CD4-positive, alpha-beta T cell treated with Interleukin-17A for 4 hours (primary cell): Measurements from ENCODE around the gene TSSK2.
"Not testable (repeated sequence)": the region's sequence is repeated elsewhere in the genome, so short reads cannot be mapped to it uniquely, and the experiment has no call there.

Source experiments
- DNase-seq: peaks from one replicate; pipeline ENCODE4 v3.0.0-alpha.2; 2020; ENCODE audit warnings: mixed read lengths

TSSK2 gene

GRCh38 chr22:19130959-19131684 lies at the start of gene TSSK2:
TSSK2 (plus strand) TSS chr22:19131308; CDS start chr22:19131400, 92 bp downstream.
- no peak for DNase-seq

GRCh38 chr22:19081351-19081750 lies 49.8 kb upstream of the TSSK2 start:
- no peak for DNase-seq

GRCh38 chr22:19082101-19082500 lies 49.0 kb upstream of the TSSK2 start:
- DNase-seq, result no peak

- DNase-seq, result no peak
Measured at GRCh38 chr22:19082793-19083192, 48.3 kb upstream of the TSSK2 start.

- not testable (repeated sequence) for DNase-seq
Measured at GRCh38 chr22:19084126-19084525, 47.0 kb upstream of the TSSK2 start.

GRCh38 chr22:19084586-19084985 lies 46.5 kb upstream of the TSSK2 start:
- not testable (repeated sequence) for DNase-seq

GRCh38 chr22:19085233-19085718 lies 45.8 kb upstream of the TSSK2 start:
- no peak for DNase-seq

GRCh38 chr22:19086417-19086816 lies 44.7 kb upstream of the TSSK2 start:
- DNase-seq, result no peak

GRCh38 chr22:19086896-19087295 lies 44.2 kb upstream of the TSSK2 start:
- no peak for DNase-seq

GRCh38 chr22:19088866-19089595 lies 42.1 kb upstream of the TSSK2 start:
- no peak for DNase-seq

- DNase-seq, result no peak
Measured at GRCh38 chr22:19090183-19090582, 40.9 kb upstream of the TSSK2 start.

GRCh38 chr22:19090586-19091127 lies 40.5 kb upstream of the TSSK2 start:
- DNase-seq, result no peak

GRCh38 chr22:19092725-19093124 lies 38.4 kb upstream of the TSSK2 start:
- no peak for DNase-seq

- no peak for DNase-seq
Measured at GRCh38 chr22:19094393-19094997, 36.6 kb upstream of the TSSK2 start.

GRCh38 chr22:19096555-19096954 lies 34.6 kb upstream of the TSSK2 start:
- no peak for DNase-seq

GRCh38 chr22:19097518-19097917 lies 33.6 kb upstream of the TSSK2 start:
- no peak for DNase-seq

- no peak for DNase-seq
Measured at GRCh38 chr22:19098157-19098556, 33.0 kb upstream of the TSSK2 start.

- no peak for DNase-seq
Measured at GRCh38 chr22:19103880-19104821, 27.0 kb upstream of the TSSK2 start.

- no peak for DNase-seq
Measured at GRCh38 chr22:19105456-19105855, 25.7 kb upstream of the TSSK2 start.

- DNase-seq, result peak; percentile 71
Measured at GRCh38 chr22:19105867-19106802, 25.0 kb upstream of the TSSK2 start.
